HCT116 (cell line): Measurements from ENCODE around the gene SLC24A5. TPM values are rescaled to one million over a fixed set of nuclear protein-coding genes. Genes with fewer than 3 reads are reported as not detected.

ENCODE experiments used
- ATAC-seq: fragments of 200-7000 bp; cut with Tn5 transposase; 2 replicates; pipeline ENCODE4 v1.9.1; 2020; ENCODE audit warnings: mild to moderate bottlenecking, moderate library complexity
- BruUV-seq: library from RNA; stranded (reverse); fragments of 400-500 nt; replicated peaks from 2 replicates; lab custom pipeline; 2021; lab: Mats Ljungman, UMichigan
- CTCF ChIA-PET: fragments of 300-600 bp; sonication (Branson Sonifier 250); formaldehyde crosslinking; loops from one replicate; lab custom pipeline; 2021; ENCODE audit warnings: antibody characterized with exemption; lab: Charles Lee
- POLR2A ChIA-PET: fragments of 300-600, 350-600 bp; sonication (Branson Sonifier 250); formaldehyde crosslinking; loops from one replicate; lab custom pipeline; 2021; ENCODE audit warnings: antibody characterized with exemption; lab: Charles Lee
- RAD21 ChIA-PET, 2 experiments: fragments of 300-600 bp; sonication (Branson Sonifier 250); formaldehyde crosslinking; loops; one replicate each; lab custom pipeline; 2023; ENCODE audit warnings: low total read pairs in 2 of 2; ENCODE audit not compliant: uncharacterized antibody in 2 of 2, unreplicated experiment in 2 of 2, low non-redundant PET in 1 of 2; lab: Charles Lee
- DNase-seq: peaks from one replicate; pipeline ENCODE4 v3.0.0-alpha.2; 2010; ENCODE audit warnings: low read depth, low spot score
- H2AFZ ChIP-seq: fragments of 200-600 bp; shearing (Covaris generic), sonication (generic); 2 replicates; pipeline ENCODE4 v1.6.1; 2017; ENCODE audit warnings: low read depth, mixed run types, mixed read lengths, antibody characterized with exemption, low read length; ENCODE audit not compliant: poor library complexity, severe bottlenecking
- H3K27ac ChIP-seq: 2 replicates; pipeline ENCODE4 v1.5.1; 2012; ENCODE audit warnings: low read depth, low read length
- H3K27me3 ChIP-seq: fragments of 200-600 bp; sonication (generic); 2 replicates; pipeline ENCODE4 v1.6.1; 2016; ENCODE audit warnings: mixed run types, low read length, mixed read lengths; ENCODE audit not compliant: insufficient read depth
- H3K36me3 ChIP-seq, 2 experiments: fragments of 200-500 bp in 1 of 2; fragments of 200-600 bp in 1 of 2; sonication (Bioruptor generic) in 1 of 2; sonication (generic) in 1 of 2; 2 replicates each; pipeline versions ENCODE4 v1.5.1 to v1.6.1; 2014 to 2016; ENCODE audit warnings: low read length in 2 of 2, inconsistent platforms in 1 of 2, mixed read lengths in 1 of 2, mixed run types in 1 of 2; ENCODE audit not compliant: insufficient read depth in 2 of 2, control insufficient read depth in 1 of 2
- H3K4me1 ChIP-seq, 2 experiments: fragments of 200-600 bp in 1 of 2; sonication (generic) in 1 of 2; 2 replicates each; pipeline versions ENCODE4 v1.5.1 to v1.6.1; 2012 to 2017; ENCODE audit warnings: low read length in 2 of 2, inconsistent platforms in 1 of 2, mild to moderate bottlenecking in 1 of 2, mixed read lengths in 1 of 2, mixed run types in 1 of 2, moderate library complexity in 1 of 2; ENCODE audit not compliant: insufficient read depth in 2 of 2, control insufficient read depth in 1 of 2
- H3K4me2 ChIP-seq: fragments of 200-600 bp; sonication (generic); 2 replicates; pipeline ENCODE4 v1.6.1; 2017; ENCODE audit warnings: mixed run types, low read length, mixed read lengths
- H3K4me3 ChIP-seq, 2 experiments: fragments of 200-600 bp in 1 of 2; sonication (generic) in 1 of 2; replicated peaks in 1 of 2; 2 replicates each; pipeline ENCODE4 v1.5.1; 2011 to 2016; ENCODE audit warnings: low read length in 2 of 2, control low read depth in 1 of 2, low read depth in 1 of 2, mild to moderate bottlenecking in 1 of 2, mixed read lengths in 1 of 2, mixed run types in 1 of 2
- H3K79me2 ChIP-seq: fragments of 200-600 bp; sonication (generic); 2 replicates; pipeline ENCODE4 v1.6.1; 2017; ENCODE audit warnings: mild to moderate bottlenecking, mixed run types, low read length, moderate library complexity, mixed read lengths; ENCODE audit not compliant: insufficient read depth
- H3K9ac ChIP-seq: fragments of 200-600 bp; sonication (generic); 2 replicates; pipeline ENCODE4 v1.6.1; 2016; ENCODE audit warnings: low read length, mixed read lengths
- H3K9me2 ChIP-seq: fragments of 200-600 bp; sonication (generic), shearing (Covaris generic); 2 replicates; pipeline ENCODE4 v1.6.1; 2017; ENCODE audit warnings: mixed run types, mild to moderate bottlenecking, moderate library complexity; ENCODE audit not compliant: insufficient read depth
- H3K9me3 ChIP-seq, 2 experiments: fragments of 200-500 bp in 1 of 2; fragments of 200-600 bp in 1 of 2; sonication (Bioruptor generic) in 1 of 2; sonication (generic) in 1 of 2; 2 replicates each; pipeline ENCODE4 v1.6.1; 2014 to 2017; ENCODE audit warnings: low read length in 2 of 2, mixed read lengths in 2 of 2, inconsistent platforms in 1 of 2, low read depth in 1 of 2, mild to moderate bottlenecking in 1 of 2, mixed run types in 1 of 2, moderate library complexity in 1 of 2; ENCODE audit not compliant: control insufficient read depth in 1 of 2, insufficient read depth in 1 of 2
- H4K20me1 ChIP-seq: fragments of 200-600 bp; sonication (generic), shearing (Covaris generic); 2 replicates; pipeline ENCODE4 v1.6.1; 2017; ENCODE audit warnings: mixed run types, mild to moderate bottlenecking, moderate library complexity; ENCODE audit not compliant: insufficient read depth
- CEBPB ChIP-seq: IDR thresholded peaks from 2 replicates; pipeline ENCODE4 v1.6.1; 2012; ENCODE audit warnings: low read depth
- CTCF ChIP-seq, 3 experiments: fragments of 200-600 bp in 1 of 3; sonication (generic) in 1 of 3; IDR thresholded peaks in 2 of 3; conservative IDR thresholded peaks in 1 of 3; 2 replicates each; pipeline ENCODE4 v1.5.1; 2012 to 2017; ENCODE audit warnings: low read depth in 2 of 3, low read length in 2 of 3, antibody characterized with exemption in 1 of 3, borderline replicate concordance in 1 of 3, control low read depth in 1 of 3, mild to moderate bottlenecking in 1 of 3, mixed read lengths in 1 of 3, mixed run types in 1 of 3, moderate library complexity in 1 of 3; ENCODE audit not compliant: insufficient read depth in 1 of 3
- EGR1 ChIP-seq: IDR thresholded peaks from 2 replicates; pipeline ENCODE4 v1.6.1; 2012; ENCODE audit warnings: low read depth
- EZH2 ChIP-seq: fragments of 200-600 bp; sonication (generic); IDR thresholded peaks from 2 replicates; pipeline ENCODE4 v1.6.1; 2017; ENCODE audit warnings: antibody characterized with exemption, mixed run types
- EZH2phosphoT487 ChIP-seq: fragments of 200-600 bp; IDR thresholded peaks from 2 replicates; pipeline ENCODE4 v1.6.1; 2018; ENCODE audit warnings: antibody characterized with exemption, borderline replicate concordance
- FOSL1 ChIP-seq: IDR thresholded peaks from 2 replicates; pipeline ENCODE4 v1.6.1; 2012; ENCODE audit warnings: low read depth
- MAX ChIP-seq: IDR thresholded peaks from 2 replicates; pipeline ENCODE4 v1.6.1; 2012
- POLR2A ChIP-seq: IDR thresholded peaks from 2 replicates; pipeline ENCODE4 v1.7.0; 2011; ENCODE audit warnings: borderline replicate concordance; ENCODE audit not compliant: insufficient read depth, insufficient read length; ENCODE audit errors: extremely low read depth
- POLR2AphosphoS5 ChIP-seq: IDR thresholded peaks from 2 replicates; pipeline ENCODE4 v1.6.1; 2011; ENCODE audit warnings: mild to moderate bottlenecking, low read depth, low read length, moderate library complexity
- SRF ChIP-seq: IDR thresholded peaks from 2 replicates; pipeline ENCODE4 v1.6.1; 2012; ENCODE audit warnings: low read depth
- YY1 ChIP-seq: IDR thresholded peaks from 2 replicates; pipeline ENCODE4 v1.6.1; 2011; ENCODE audit warnings: low read length, low read depth, moderate library complexity, mild to moderate bottlenecking; ENCODE audit not compliant: insufficient replicate concordance; ENCODE audit errors: extremely low read depth
- ZBTB33 ChIP-seq: IDR thresholded peaks from 2 replicates; pipeline ENCODE4 v1.6.1; 2011; ENCODE audit warnings: mild to moderate bottlenecking, low read length, moderate library complexity; ENCODE audit not compliant: insufficient replicate concordance; ENCODE audit errors: extremely low read depth
- ZNF274 ChIP-seq: fragments of 200-500 bp; sonication (Bioruptor generic); IDR thresholded peaks from 2 replicates; pipeline ENCODE4 v1.6.1; 2014; ENCODE audit warnings: mild to moderate bottlenecking, low read depth, low read length, inconsistent platforms
- intact Hi-C: fragments of 100-400 bp; cut with micrococcal nuclease; formaldehyde crosslinking; loops from 2 replicates; pipeline ENCODE4 v1.10.0; 2022
- total RNA-seq: library from RNA; stranded (reverse); gene quantifications from one replicate; pipeline ENCODE4 v1.2.1, GENCODE V29; 2021; ENCODE audit not compliant: unreplicated experiment

Gene SLC24A5
- total RNA-seq, 1 experiment from 2014 or later, result not detected

GRCh38 chr15:48121849-48122248, 1.1 kb downstream of the SLC24A5 start:
- ATAC-seq, result no peak
- DNase-seq, result no peak
- Histone ChIP-seq H3K27me3 (peaks cover 21% of the 10 kb centered on the region), H3K9me3 (no peaks in the 10 kb centered on the region), H3K79me2 (no peaks in the 10 kb centered on the region), H3K36me3 (no peaks in the 10 kb centered on the region), H3K27ac (no peak overlapping the region), H3K9me2 (no peaks in the 10 kb centered on the region), H3K4me3 (no peak overlapping the region), H3K4me1 (no peaks in the 10 kb centered on the region), H4K20me1 (no peaks in the 10 kb centered on the region; the same call in 1 of the 2 replicates), H3K9ac (no peak overlapping the region), H2AFZ (no peak overlapping the region), H3K4me2 (no peak overlapping the region)
- TF ChIP-seq EGR1 (no peak), FOSL1 (no peak), EZH2 (no peak), POLR2A (no peak)
- no TSS peak for BruUV-seq
- ChIA-PET RAD21 (no interaction called here), POLR2A (no interaction called here), CTCF (no interaction called here)
- intact Hi-C loops, result no loop called here

GRCh38 chr15:48126667-48127355, 6.0 kb downstream of the SLC24A5 start:
- Histone ChIP-seq H3K4me2 (no peak overlapping the region), H4K20me1 (no peaks in the 10 kb centered on the region; the same call in 1 of the 2 replicates), H3K27ac (no peak overlapping the region), H3K4me3 (no peak overlapping the region), H2AFZ (no peak overlapping the region), H3K27me3 (peaks cover 17% of the 10 kb centered on the region), H3K36me3 (no peaks in the 10 kb centered on the region), H3K9ac (no peak overlapping the region), H3K9me3 (no peaks in the 10 kb centered on the region), H3K9me2 (no peaks in the 10 kb centered on the region), H3K4me1 (no peaks in the 10 kb centered on the region), H3K79me2 (no peaks in the 10 kb centered on the region)
- POLR2A ChIA-PET, result no interaction called here
- CTCF ChIA-PET, result no interaction called here
- BruUV-seq, result no TSS peak
- DNase-seq, result no peak
- intact Hi-C loops, result no loop called here
- TF ChIP-seq SRF, result no peak
- no peak for TF ChIP-seq ZBTB33
- TF ChIP-seq MAX, result no peak
- TF ChIP-seq POLR2AphosphoS5, result no peak
- no peak for TF ChIP-seq EZH2phosphoT487
- no peak for TF ChIP-seq EGR1
- TF ChIP-seq CTCF (IDR thresholded peaks at IDR 0.05 in 2 of 3, conservative IDR thresholded peaks at IDR 0.05 in 1 of 3; ENCODE audit: borderline replicate concordance in 1 of 3, insufficient read depth in 1 of 3, low read depth in 2 of 3, low read length in 2 of 3), result no peak
- no peak for TF ChIP-seq EZH2
- TF ChIP-seq ZNF274, result no peak
- no peak for TF ChIP-seq CEBPB
- TF ChIP-seq YY1, result no peak
- TF ChIP-seq FOSL1, result no peak
- RAD21 ChIA-PET, result no interaction called here
- ATAC-seq, result no peak
